Activated B cell treated with CpG ODN at 0.5 μM for 24 hours (primary cell): Measurements from ENCODE around the gene LRRC63. TPM values are rescaled to one million over a fixed set of nuclear protein-coding genes. Genes with fewer than 3 reads are reported as not detected.
"Not testable (repeated sequence)": the region's sequence is repeated elsewhere in the genome, so short reads cannot be mapped to it uniquely, and the experiment has no call there.

Source experiments
- ATAC-seq: fragments of 200-7000 bp; cut with Tn5 transposase; one replicate; pipeline ENCODE4 v1.10.0; 2021; ENCODE audit warnings: low read depth, mild to moderate bottlenecking, moderate library complexity
- CTCF ChIA-PET: fragments of 350-600 bp; sonication (Branson Sonifier 250); formaldehyde crosslinking; loops from one replicate; lab custom pipeline; 2021; ENCODE audit warnings: antibody characterized with exemption; lab: Charles Lee
- POLR2A ChIA-PET: fragments of 350-600 bp; sonication (Branson Sonifier 250); formaldehyde crosslinking; loops from one replicate; lab custom pipeline; 2021; ENCODE audit warnings: antibody characterized with exemption; lab: Charles Lee
- DNase-seq: peaks from one replicate; pipeline ENCODE4 v3.0.0; 2022
- H3K27ac Mint-ChIP-seq: one replicate; pipeline ENCODE4 v1.8.0; 2020; ENCODE audit warnings: mixed read lengths
- H3K27me3 Mint-ChIP-seq: one replicate; pipeline ENCODE4 v1.8.0; 2021; ENCODE audit warnings: mixed read lengths
- H3K36me3 Mint-ChIP-seq: one replicate; pipeline ENCODE4 v1.8.0; 2021; ENCODE audit warnings: low read depth, mixed read lengths
- H3K4me1 Mint-ChIP-seq: one replicate; pipeline ENCODE4 v1.8.0; 2021; ENCODE audit warnings: mixed read lengths
- H3K4me3 Mint-ChIP-seq: one replicate; pipeline ENCODE4 v1.8.0; 2020; ENCODE audit warnings: mild to moderate bottlenecking, mixed read lengths
- H3K9me3 Mint-ChIP-seq: one replicate; pipeline ENCODE4 v1.8.0; 2020; ENCODE audit warnings: mixed read lengths
- intact Hi-C: fragments of 100-400 bp; cut with micrococcal nuclease; formaldehyde crosslinking; loops from one replicate; pipeline ENCODE4 v1.15.1; 2024
- total RNA-seq: library from RNA; stranded (reverse); gene quantifications from 2 replicates; pipeline ENCODE4 v1.2.3, GENCODE V29; 2022
- TF ChIP-seq, protein P1 (sequence below): fragments of 200-600 bp; IDR thresholded peaks from one replicate; pipeline ENCODE4 v1.8.0; 2022; ENCODE audit warnings: antibody characterized with exemption, mild to moderate bottlenecking

Gene LRRC63
- 0.10 TPM in 1 of 2 replicates, not detected in the other for total RNA-seq

DNA sequence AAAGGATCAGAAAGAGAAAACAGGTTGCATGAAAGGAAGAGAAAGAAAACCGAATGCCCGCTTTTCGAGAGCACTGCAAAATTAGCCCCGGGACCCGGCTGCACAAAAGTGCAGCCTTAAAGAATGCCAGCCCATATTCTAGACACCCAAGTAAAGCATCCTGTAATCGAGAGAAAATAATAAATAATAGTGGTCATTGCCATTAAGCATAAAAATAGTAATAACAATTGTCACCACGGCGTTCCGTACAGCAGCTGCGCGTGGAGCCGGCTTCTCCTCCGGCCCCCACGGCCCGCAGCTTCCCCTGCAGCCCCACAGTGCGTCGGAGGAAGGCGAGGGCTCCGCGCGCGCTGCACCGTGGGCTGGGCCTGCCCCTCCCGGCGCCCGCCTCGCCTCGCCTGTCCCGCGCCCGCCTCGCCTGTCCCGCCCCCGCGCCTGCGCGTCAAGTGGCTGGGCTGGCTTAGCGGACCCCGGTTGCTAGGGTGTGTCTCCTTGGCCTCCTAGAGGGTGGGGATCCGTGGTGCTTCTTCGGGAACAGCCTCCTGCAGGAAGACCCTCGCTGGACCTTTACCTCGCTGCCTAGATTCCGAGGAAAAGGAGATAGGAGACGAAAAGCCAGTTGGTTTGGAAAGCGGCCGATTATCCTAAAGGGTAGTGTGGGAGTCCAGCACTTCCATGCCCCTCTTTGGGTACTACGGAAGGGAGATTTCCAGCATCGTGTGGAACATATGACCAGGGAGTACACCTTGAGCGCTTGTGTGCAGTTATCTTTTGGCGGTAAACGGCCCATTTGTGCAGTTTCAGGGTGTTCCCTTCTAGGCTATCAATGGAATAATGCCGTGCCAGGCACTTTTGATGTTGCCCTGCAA is at the start of gene LRRC63:
TSS of gene LRRC63 (plus strand) at position 446 of the 869 bp plus-strand sequence. CDS start 1,107 bp downstream, outside the sequence.
- no peaks in the 10 kb centered on the region for H3K36me3 Mint-ChIP-seq
- POLR2A ChIA-PET = interaction anchor here (0.9 to 1.1 kb wide), 3 partner anchors 30 to 39 kb away, joined by 3 to 10 read pairs (median 3); partner anchors contain the start of gene LCP1
- peak within 1 kb of the TSS; percentile 21 for H3K27ac Mint-ChIP-seq
- DNase-seq (peak; percentile 73), ATAC-seq (peak; percentile 99)
- H3K4me3 Mint-ChIP-seq = peak within 1 kb of the TSS; percentile 78
- intact Hi-C loops = loop anchor here (1.0 to 10.0 kb wide), 4 partner anchors 17 to 583 kb away; partner anchors contain the start of genes ESD and ZC3H13
- no peaks in the 10 kb centered on the region for H3K27me3 Mint-ChIP-seq
- CTCF ChIA-PET = interaction anchor here (1.2 kb wide), 1 partner anchor 51 kb away, joined by 4 read pairs; no protein-coding TSS in a partner anchor
- peaks cover 7% of the 10 kb centered on the region for H3K9me3 Mint-ChIP-seq
- H3K4me1 Mint-ChIP-seq = peaks cover 22% of the 10 kb centered on the region
- TF ChIP-seq, protein P1, sequence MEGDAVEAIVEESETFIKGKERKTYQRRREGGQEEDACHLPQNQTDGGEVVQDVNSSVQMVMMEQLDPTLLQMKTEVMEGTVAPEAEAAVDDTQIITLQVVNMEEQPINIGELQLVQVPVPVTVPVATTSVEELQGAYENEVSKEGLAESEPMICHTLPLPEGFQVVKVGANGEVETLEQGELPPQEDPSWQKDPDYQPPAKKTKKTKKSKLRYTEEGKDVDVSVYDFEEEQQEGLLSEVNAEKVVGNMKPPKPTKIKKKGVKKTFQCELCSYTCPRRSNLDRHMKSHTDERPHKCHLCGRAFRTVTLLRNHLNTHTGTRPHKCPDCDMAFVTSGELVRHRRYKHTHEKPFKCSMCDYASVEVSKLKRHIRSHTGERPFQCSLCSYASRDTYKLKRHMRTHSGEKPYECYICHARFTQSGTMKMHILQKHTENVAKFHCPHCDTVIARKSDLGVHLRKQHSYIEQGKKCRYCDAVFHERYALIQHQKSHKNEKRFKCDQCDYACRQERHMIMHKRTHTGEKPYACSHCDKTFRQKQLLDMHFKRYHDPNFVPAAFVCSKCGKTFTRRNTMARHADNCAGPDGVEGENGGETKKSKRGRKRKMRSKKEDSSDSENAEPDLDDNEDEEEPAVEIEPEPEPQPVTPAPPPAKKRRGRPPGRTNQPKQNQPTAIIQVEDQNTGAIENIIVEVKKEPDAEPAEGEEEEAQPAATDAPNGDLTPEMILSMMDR = no peak

DNA sequence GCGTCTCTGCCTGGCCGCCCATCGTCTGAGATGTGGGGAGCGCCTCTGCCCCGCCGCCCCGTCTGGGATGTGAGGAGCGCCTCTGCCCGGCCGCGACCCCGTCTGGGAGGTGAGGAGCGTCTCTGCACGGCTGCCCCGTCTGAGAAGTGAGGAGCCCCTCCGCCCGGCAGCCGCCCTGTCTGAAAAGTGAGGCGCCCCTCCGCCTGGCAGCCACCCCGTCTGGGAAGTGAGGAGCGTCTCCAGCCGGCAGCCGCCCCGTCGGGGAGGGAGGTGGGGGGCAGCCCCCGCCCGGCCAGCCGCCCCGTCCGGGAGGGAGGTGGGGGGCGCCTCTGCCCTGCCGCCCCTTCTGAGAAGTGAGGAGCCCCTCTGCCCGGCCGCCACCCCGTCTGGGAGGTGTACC is 49.0 kb upstream of the LRRC63 start:
- peak overlapping the region; percentile 79 for H3K27ac Mint-ChIP-seq
- H3K4me3 Mint-ChIP-seq = peak overlapping the region; percentile 11
- H3K9me3 Mint-ChIP-seq, CTCF ChIA-PET, H3K27me3 Mint-ChIP-seq, ATAC-seq, POLR2A ChIA-PET, DNase-seq: not testable (repeated sequence)
- intact Hi-C loops = loop anchor here (10.0 kb wide), 1 partner anchor 818 kb away; the partner anchor contains the start of gene TPT1
- peaks cover 82% of the 10 kb centered on the region for H3K4me1 Mint-ChIP-seq
- H3K36me3 Mint-ChIP-seq = peaks cover 71% of the 10 kb centered on the region

- H3K27ac Mint-ChIP-seq = peak overlapping the region; percentile 84
- peak overlapping the region; percentile 68 for H3K4me3 Mint-ChIP-seq
- ChIA-PET CTCF (interaction anchor here (1.1 to 4.3 kb wide), 4 partner anchors 9 to 35 kb away, joined by 4 to 20 read pairs (median 4); partner anchors contain the start of gene LCP1), POLR2A (interaction anchor here (1.4 to 11.8 kb wide), 2 partner anchors 9 to 15 kb away, joined by 6 to 247 read pairs; partner anchors contain the start of gene LCP1)
- intact Hi-C loops = loop anchor here (1.0 to 10.0 kb wide), 3 partner anchors 18 to 820 kb away; partner anchors contain the start of genes LCP1, TPT1 and ZC3H13
- H3K27me3 Mint-ChIP-seq = no peaks in the 10 kb centered on the region
- no peak for ATAC-seq
- DNase-seq = no peak
- H3K36me3 Mint-ChIP-seq = peaks cover 70% of the 10 kb centered on the region
- TF ChIP-seq, protein P1 = no peak
- no peaks in the 10 kb centered on the region for H3K9me3 Mint-ChIP-seq
- peaks cover 92% of the 10 kb centered on the region for H3K4me1 Mint-ChIP-seq
Measured at GRCh38 chr13:46164661-46165060, 47.1 kb upstream of the LRRC63 start.

DNA sequence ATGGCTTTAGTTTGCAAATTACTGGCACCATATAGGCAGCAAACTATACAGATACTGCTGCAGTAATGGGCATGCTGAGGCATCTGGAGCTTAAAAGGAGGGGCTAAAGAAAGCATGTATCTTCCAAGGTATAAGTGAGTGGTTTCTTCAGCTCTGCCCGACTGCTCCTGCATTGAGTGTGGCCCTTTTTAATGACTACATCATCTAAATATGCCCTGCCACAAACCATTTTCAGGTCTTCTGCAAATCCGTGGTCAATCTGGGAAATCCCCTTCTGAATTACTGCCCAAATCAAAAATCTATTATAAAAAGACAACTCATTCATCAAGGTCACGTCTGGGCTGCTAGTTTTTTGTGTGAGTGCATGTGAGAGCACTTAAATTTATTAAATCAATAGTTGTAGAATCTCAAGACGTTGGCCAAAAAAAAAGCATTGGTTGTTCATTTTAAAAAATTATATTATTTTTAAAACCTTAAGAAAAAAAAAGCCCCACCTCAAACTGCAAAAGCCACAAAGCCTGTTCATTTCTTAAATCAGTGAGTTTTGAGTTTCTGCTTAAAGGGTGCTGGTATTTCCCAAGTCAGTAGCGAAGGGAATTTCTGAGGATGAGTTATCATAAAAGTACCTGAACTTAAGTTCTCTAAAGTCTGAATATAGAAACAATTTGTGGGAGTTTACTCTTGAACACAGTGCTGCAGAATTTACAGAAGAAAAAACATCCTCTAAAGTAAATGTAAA is 46.1 kb upstream of the LRRC63 start:
- H3K4me3 Mint-ChIP-seq = peak overlapping the region; percentile 68
- POLR2A ChIA-PET = interaction anchor here (0.9 to 11.8 kb wide), 4 partner anchors 8 to 226 kb away, joined by 3 to 247 read pairs (median 4); partner anchors contain the start of gene LCP1
- DNase-seq = no peak
- H3K9me3 Mint-ChIP-seq = no peaks in the 10 kb centered on the region
- CTCF ChIA-PET = interaction anchor here (0.9 to 4.3 kb wide), 6 partner anchors 8 to 130 kb away, joined by 3 to 20 read pairs (median 4); partner anchors contain the start of gene LCP1
- TF ChIP-seq, protein P1 = no peak
- peaks cover 70% of the 10 kb centered on the region for H3K36me3 Mint-ChIP-seq
- peak overlapping the region; percentile 77 for H3K27ac Mint-ChIP-seq
- ATAC-seq = peak; percentile 85
- intact Hi-C loops = loop anchor here (1.0 to 10.0 kb wide), 3 partner anchors 17 to 821 kb away; partner anchors contain the start of genes LCP1, TPT1 and ZC3H13
- peaks cover 92% of the 10 kb centered on the region for H3K4me1 Mint-ChIP-seq
- no peaks in the 10 kb centered on the region for H3K27me3 Mint-ChIP-seq

- Mint-ChIP-seq H3K36me3 (peaks cover 74% of the 10 kb centered on the region), H3K9me3 (no peaks in the 10 kb centered on the region), H3K4me1 (peaks cover 93% of the 10 kb centered on the region), H3K27ac (peak overlapping the region; percentile 77), H3K4me3 (peak overlapping the region; percentile 68), H3K27me3 (no peaks in the 10 kb centered on the region)
- ChIA-PET CTCF (interaction anchor here (2.1 to 4.3 kb wide), 2 partner anchors 11 to 16 kb away, joined by 12 to 20 read pairs; partner anchors contain the start of gene LCP1), POLR2A (interaction anchor here (11.8 kb wide), 1 partner anchor 13 kb away, joined by 247 read pairs; the partner anchor contains the start of gene LCP1)
- ATAC-seq (peak; percentile 11), DNase-seq (no peak)
- intact Hi-C loops = loop anchor here (5.0 to 10.0 kb wide), 2 partner anchors 114 to 821 kb away; partner anchors contain the start of genes TPT1 and ZC3H13
- TF ChIP-seq, protein P1 = no peak
Measured at GRCh38 chr13:46166224-46166584, 45.5 kb upstream of the LRRC63 start.
